GM19372 (cell line): Measurements from ENCODE around the gene DEGS2.

Experiments used
- ATAC-seq: cut with Tn5 transposase; IDR thresholded peaks from one replicate; pipeline ENCODE4 v1.9.1; 2021; ENCODE audit warnings: mild to moderate bottlenecking, low read depth, moderate library complexity; ENCODE audit not compliant: unreplicated experiment

DEGS2 gene

GRCh38 chr14:100102156-100102785 is 57.2 kb downstream of the DEGS2 start:
- ATAC-seq: no peak

GRCh38 chr14:100100032-100100703 is 59.3 kb downstream of the DEGS2 start:
- ATAC-seq: no peak

GRCh38 chr14:100098171-100098570 is 61.3 kb downstream of the DEGS2 start:
- no peak for ATAC-seq

GRCh38 chr14:100096656-100097055 is 62.8 kb downstream of the DEGS2 start:
- ATAC-seq: no peak
